Activated CD4-positive, alpha-beta memory T cell treated with anti-CD3 and anti-CD28 coated beads for 36 hours (primary cell): ENCODE data around the gene RHOXF1. TPM values are rescaled to one million over a fixed set of nuclear protein-coding genes. Genes with fewer than 3 reads are reported as not detected.
"Not testable (repeated sequence)": the region's sequence is repeated elsewhere in the genome, so short reads cannot be mapped to it uniquely, and the experiment has no call there.

ENCODE experiments used
- CTCF ChIA-PET: fragments of 350-600 bp; sonication (Branson Sonifier 250); formaldehyde crosslinking; loops from one replicate; lab custom pipeline; 2021; ENCODE audit warnings: antibody characterized with exemption, inconsistent platforms; lab: Charles Lee
- POLR2A ChIA-PET: fragments of 350-600 bp; sonication (Branson Sonifier 250); formaldehyde crosslinking; loops from one replicate; lab custom pipeline; 2021; ENCODE audit warnings: antibody characterized with exemption; lab: Charles Lee
- DNase-seq: peaks from one replicate; pipeline ENCODE4 v3.0.0-alpha.2; 2020
- H3K27ac Mint-ChIP-seq: one replicate; pipeline ENCODE4 v1.8.0; 2021; ENCODE audit warnings: mixed read lengths
- H3K27me3 Mint-ChIP-seq: one replicate; pipeline ENCODE4 v1.8.0; 2021; ENCODE audit warnings: mixed read lengths
- H3K36me3 Mint-ChIP-seq: one replicate; pipeline ENCODE4 v1.8.0; 2021; ENCODE audit warnings: mixed read lengths
- H3K4me1 Mint-ChIP-seq: one replicate; pipeline ENCODE4 v1.8.0; 2021; ENCODE audit warnings: low read depth, mixed read lengths
- H3K4me3 Mint-ChIP-seq: one replicate; pipeline ENCODE4 v1.8.0; 2021; ENCODE audit warnings: mild to moderate bottlenecking, mixed read lengths
- H3K9me3 Mint-ChIP-seq: one replicate; pipeline ENCODE4 v1.8.0; 2021; ENCODE audit warnings: mixed read lengths
- intact Hi-C: fragments of 100-400 bp; cut with micrococcal nuclease; formaldehyde crosslinking; loops from one replicate; pipeline ENCODE4 v1.15.1; 2023
- total RNA-seq, 2 experiments: library from RNA; stranded (reverse); gene quantifications; one replicate each; pipeline ENCODE4 v1.2.3, GENCODE V29; 2021

The RHOXF1 gene
- total RNA-seq, 2 experiments from 2014 or later: not detected

- DNase-seq, H3K9me3 Mint-ChIP-seq, H3K27me3 Mint-ChIP-seq, H3K4me1 Mint-ChIP-seq, intact Hi-C loops, H3K4me3 Mint-ChIP-seq, H3K36me3 Mint-ChIP-seq, POLR2A ChIA-PET, CTCF ChIA-PET, H3K27ac Mint-ChIP-seq: not testable (repeated sequence)
These were observed 12.7 kb upstream of the RHOXF1 start for GRCh38 chrX:120128306-120128846.

- DNase-seq: no peak
- no peak overlapping the region for H3K27ac Mint-ChIP-seq
- ChIA-PET CTCF (no interaction called here), POLR2A (no interaction called here)
- no peaks in the 10 kb centered on the region for H3K36me3 Mint-ChIP-seq
- H3K9me3 Mint-ChIP-seq: no peaks in the 10 kb centered on the region
- intact Hi-C loops: no loop called here
- no peaks in the 10 kb centered on the region for H3K27me3 Mint-ChIP-seq
- no peak overlapping the region for H3K4me3 Mint-ChIP-seq
- H3K4me1 Mint-ChIP-seq: no peaks in the 10 kb centered on the region
These were observed 9.7 kb upstream of the RHOXF1 start for GRCh38 chrX:120125444-120125843.

DNA sequence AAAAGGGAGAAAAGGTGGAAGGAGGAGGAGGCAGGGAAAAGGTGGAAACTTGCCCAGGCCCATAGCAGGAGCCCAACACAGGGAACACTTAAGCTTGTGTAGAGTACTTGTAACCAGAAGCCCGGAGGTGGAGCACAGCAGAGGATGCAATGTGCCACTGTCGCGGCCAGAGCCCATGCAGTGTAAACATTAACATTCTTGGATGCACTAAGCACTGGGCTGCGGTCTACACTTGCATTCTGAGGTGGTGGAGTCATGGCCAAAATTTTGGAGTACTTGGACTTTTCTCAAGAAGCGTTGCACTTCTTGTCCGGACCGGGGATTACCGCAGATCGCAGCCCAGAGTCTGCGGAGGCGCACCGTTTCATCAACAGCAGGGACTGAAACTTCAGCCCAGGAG, 4.5 kb upstream of the RHOXF1 start:
- Mint-ChIP-seq H3K4me3 (no peak overlapping the region), H3K27ac (no peak overlapping the region), H3K36me3 (no peaks in the 10 kb centered on the region), H3K4me1 (no peaks in the 10 kb centered on the region), H3K27me3 (no peaks in the 10 kb centered on the region), H3K9me3 (no peaks in the 10 kb centered on the region)
- ChIA-PET CTCF (no interaction called here), POLR2A (no interaction called here)
- no peak for DNase-seq
- intact Hi-C loops: no loop called here

- Mint-ChIP-seq H3K4me1 (no peaks in the 10 kb centered on the region), H3K36me3 (no peaks in the 10 kb centered on the region), H3K27me3 (no peaks in the 10 kb centered on the region), H3K9me3 (peaks cover 2% of the 10 kb centered on the region), H3K4me3 (no peak overlapping the region), H3K27ac (no peak overlapping the region)
- ChIA-PET CTCF (no interaction called here), POLR2A (no interaction called here)
- intact Hi-C loops: no loop called here
- DNase-seq: no peak
These were observed 4.1 kb downstream of the RHOXF1 start for GRCh38 chrX:120111611-120112010.

DNA sequence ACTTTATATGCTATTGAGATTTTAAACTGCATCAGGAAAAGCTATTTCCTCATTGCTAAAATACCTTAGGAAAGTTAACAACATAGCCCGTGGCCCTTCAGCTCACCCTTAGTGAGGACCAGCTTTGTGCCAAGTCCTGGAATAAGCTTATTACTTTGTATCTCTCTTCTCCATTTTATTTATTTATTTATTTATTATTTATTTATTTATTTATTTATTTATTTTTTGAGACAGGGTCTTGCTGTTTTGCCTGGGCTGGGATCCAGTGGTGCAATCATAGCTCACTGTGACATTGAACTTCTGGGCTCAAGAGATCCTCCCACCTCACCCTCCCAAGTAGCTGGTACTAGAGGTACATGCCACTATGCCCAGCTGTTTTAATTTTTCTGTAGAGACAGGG, 6.3 kb downstream of the RHOXF1 start:
- Mint-ChIP-seq H3K4me1 (no peaks in the 10 kb centered on the region), H3K27me3 (peaks cover under 1% of the 10 kb centered on the region), H3K27ac (no peak overlapping the region), H3K9me3 (peaks cover 2% of the 10 kb centered on the region), H3K4me3 (no peak overlapping the region), H3K36me3 (no peaks in the 10 kb centered on the region)
- DNase-seq: no peak
- POLR2A ChIA-PET: no interaction called here
- intact Hi-C loops: no loop called here
- CTCF ChIA-PET: no interaction called here

- H3K4me3 Mint-ChIP-seq, POLR2A ChIA-PET, H3K27me3 Mint-ChIP-seq, H3K27ac Mint-ChIP-seq, intact Hi-C loops, H3K36me3 Mint-ChIP-seq, DNase-seq, H3K9me3 Mint-ChIP-seq, H3K4me1 Mint-ChIP-seq, CTCF ChIA-PET: not testable (repeated sequence)
These were observed 11.0 kb downstream of the RHOXF1 start for GRCh38 chrX:120104707-120105106.

DNA sequence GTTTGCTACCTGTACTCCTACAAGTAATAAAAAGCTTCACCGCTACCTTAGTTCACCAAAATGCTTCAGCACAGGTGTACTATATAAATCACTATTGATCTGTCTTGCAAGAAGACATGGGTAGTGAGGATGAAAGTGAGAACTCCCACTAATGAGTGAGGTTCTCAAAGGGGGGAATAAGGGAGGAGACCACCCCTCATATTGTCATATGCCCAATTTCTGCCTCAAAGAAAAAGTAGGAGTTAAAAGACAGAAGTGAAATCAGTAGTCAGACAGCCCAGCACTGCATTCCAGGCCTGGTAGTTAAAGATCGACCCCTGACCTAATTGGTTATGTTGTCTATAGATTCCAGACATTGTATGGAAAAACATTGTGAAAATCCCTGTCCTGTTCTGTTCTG, 14.7 kb downstream of the RHOXF1 start:
- CTCF ChIA-PET, POLR2A ChIA-PET, H3K4me1 Mint-ChIP-seq, H3K9me3 Mint-ChIP-seq, H3K27me3 Mint-ChIP-seq, H3K4me3 Mint-ChIP-seq, H3K36me3 Mint-ChIP-seq, intact Hi-C loops, H3K27ac Mint-ChIP-seq, DNase-seq: not testable (repeated sequence)

GRCh38 chrX:120090208-120090607, 25.5 kb downstream of the RHOXF1 start:
- Mint-ChIP-seq H3K36me3 (no peaks in the 10 kb centered on the region), H3K27ac (no peak overlapping the region), H3K27me3 (no peaks in the 10 kb centered on the region), H3K9me3 (no peaks in the 10 kb centered on the region), H3K4me3 (no peak overlapping the region), H3K4me1 (peaks cover 5% of the 10 kb centered on the region)
- ChIA-PET POLR2A (no interaction called here), CTCF (no interaction called here)
- intact Hi-C loops: no loop called here
- DNase-seq: no peak

GRCh38 chrX:120087289-120088017, 28.3 kb downstream of the RHOXF1 start:
- ChIA-PET POLR2A (no interaction called here), CTCF (no interaction called here)
- intact Hi-C loops: no loop called here
- Mint-ChIP-seq H3K4me1 (peaks cover 5% of the 10 kb centered on the region), H3K27ac (no peak overlapping the region), H3K27me3 (no peaks in the 10 kb centered on the region), H3K9me3 (no peaks in the 10 kb centered on the region), H3K4me3 (no peak overlapping the region), H3K36me3 (no peaks in the 10 kb centered on the region)
- no peak for DNase-seq

- H3K4me3 Mint-ChIP-seq, DNase-seq, H3K27ac Mint-ChIP-seq, CTCF ChIA-PET, H3K4me1 Mint-ChIP-seq, intact Hi-C loops, H3K27me3 Mint-ChIP-seq, H3K9me3 Mint-ChIP-seq, POLR2A ChIA-PET, H3K36me3 Mint-ChIP-seq: not testable (repeated sequence)
These were observed 30.0 kb downstream of the RHOXF1 start for GRCh38 chrX:120085553-120086185.

GRCh38 chrX:120077590-120077989, 38.1 kb downstream of the RHOXF1 start, which contains the start of gene RHOXF2B:
Gene RHOXF2B (minus strand): TSS chrX:120077690. CDS start chrX:120077552, 138 bp downstream.
- H3K27me3 Mint-ChIP-seq, intact Hi-C loops, CTCF ChIA-PET, H3K4me1 Mint-ChIP-seq, H3K9me3 Mint-ChIP-seq, DNase-seq, POLR2A ChIA-PET, H3K4me3 Mint-ChIP-seq, H3K36me3 Mint-ChIP-seq, H3K27ac Mint-ChIP-seq: not testable (repeated sequence)

- H3K27ac Mint-ChIP-seq, intact Hi-C loops, H3K36me3 Mint-ChIP-seq, H3K4me3 Mint-ChIP-seq, H3K27me3 Mint-ChIP-seq, H3K4me1 Mint-ChIP-seq, H3K9me3 Mint-ChIP-seq, POLR2A ChIA-PET, CTCF ChIA-PET, DNase-seq: not testable (repeated sequence)
These were observed 49.5 kb downstream of the RHOXF1 start for GRCh38 chrX:120066169-120066568.
